Suprapubic skin (tissue), 3 donors: ENCODE results near the gene NDUFS5.

ENCODE experiments used
- POLR2AphosphoS5 ChIP-seq, 3 donors: sonication (generic); formaldehyde crosslinking; IDR thresholded peaks; one replicate each; pipeline ENCODE4 v1.6.1; 2017; ENCODE audit warnings: antibody characterized with exemption in 3 of 3
- TF ChIP-seq, protein P1 (sequence below), 2 donors: fragments of 200-600 bp in 1 of 2; fragments of 450-650 bp in 1 of 2; sonication (generic) in 1 of 2; IDR thresholded peaks; one replicate each; pipeline ENCODE4 v1.5.1; 2016 to 2019; ENCODE audit warnings: antibody characterized with exemption in 2 of 2, mild to moderate bottlenecking in 1 of 2, moderate library complexity in 1 of 2

DNA sequence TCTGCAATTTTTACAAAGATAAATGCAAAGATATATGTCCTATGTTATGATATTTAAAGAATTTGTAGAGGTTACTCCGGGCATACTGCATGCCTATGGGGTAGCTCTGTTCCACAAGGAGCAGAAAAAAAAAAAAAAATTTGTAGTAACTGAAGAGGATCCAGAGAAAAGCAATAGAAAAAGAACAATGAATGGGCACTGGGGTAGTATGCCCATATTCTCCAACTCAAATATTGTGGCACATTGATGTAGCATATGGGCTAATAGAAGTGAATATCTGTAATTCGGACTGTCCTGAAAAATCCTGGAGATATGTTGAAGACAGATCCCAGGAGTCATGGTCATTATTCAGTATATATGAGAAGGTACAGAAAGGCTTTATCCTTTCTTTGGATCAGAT lies 36.2 kb upstream of the NDUFS5 start:
- no peak for TF ChIP-seq POLR2AphosphoS5 (IDR thresholded peaks at IDR 0.05)
- TF ChIP-seq, protein P1, sequence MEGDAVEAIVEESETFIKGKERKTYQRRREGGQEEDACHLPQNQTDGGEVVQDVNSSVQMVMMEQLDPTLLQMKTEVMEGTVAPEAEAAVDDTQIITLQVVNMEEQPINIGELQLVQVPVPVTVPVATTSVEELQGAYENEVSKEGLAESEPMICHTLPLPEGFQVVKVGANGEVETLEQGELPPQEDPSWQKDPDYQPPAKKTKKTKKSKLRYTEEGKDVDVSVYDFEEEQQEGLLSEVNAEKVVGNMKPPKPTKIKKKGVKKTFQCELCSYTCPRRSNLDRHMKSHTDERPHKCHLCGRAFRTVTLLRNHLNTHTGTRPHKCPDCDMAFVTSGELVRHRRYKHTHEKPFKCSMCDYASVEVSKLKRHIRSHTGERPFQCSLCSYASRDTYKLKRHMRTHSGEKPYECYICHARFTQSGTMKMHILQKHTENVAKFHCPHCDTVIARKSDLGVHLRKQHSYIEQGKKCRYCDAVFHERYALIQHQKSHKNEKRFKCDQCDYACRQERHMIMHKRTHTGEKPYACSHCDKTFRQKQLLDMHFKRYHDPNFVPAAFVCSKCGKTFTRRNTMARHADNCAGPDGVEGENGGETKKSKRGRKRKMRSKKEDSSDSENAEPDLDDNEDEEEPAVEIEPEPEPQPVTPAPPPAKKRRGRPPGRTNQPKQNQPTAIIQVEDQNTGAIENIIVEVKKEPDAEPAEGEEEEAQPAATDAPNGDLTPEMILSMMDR (IDR thresholded peaks at IDR 0.05), result no peak
